K562 (cell line): Measurements from ENCODE around the gene MTG1. TPM values are rescaled to one million over a fixed set of nuclear protein-coding genes. Genes with fewer than 3 reads are reported as not detected.

Experiments
- CHCHD3 ChIP-seq: fragments of 250-450 bp; sonication (Bioruptor Pico); IDR thresholded peaks from 2 replicates; pipeline ENCODE4 v2.1.2; 2022; ENCODE audit warnings: mild to moderate bottlenecking
- FOXK2 ChIP-seq, 2 experiments: fragments of 450-650 bp; IDR thresholded peaks in 1 of 2; conservative IDR thresholded peaks in 1 of 2; 2 replicates each; pipeline ENCODE4 v1.6.1; 2016; ENCODE audit warnings: low read depth in 2 of 2, mild to moderate bottlenecking in 1 of 2
- HDAC1 ChIP-seq, 2 experiments: fragments of 450-650 bp; IDR thresholded peaks; 2 replicates each; pipeline ENCODE4 v1.6.1; 2016 to 2017; ENCODE audit warnings: inconsistent platforms in 1 of 2, mild to moderate bottlenecking in 1 of 2, moderate library complexity in 1 of 2
- MAFF ChIP-seq: IDR thresholded peaks from 2 replicates; pipeline ENCODE4 v1.6.1; 2012; ENCODE audit warnings: low read length, improper control_type of control experiment
- MTA3 ChIP-seq: fragments of 450-650 bp; formaldehyde crosslinking; IDR thresholded peaks from 2 replicates; pipeline ENCODE4 v1.6.1; 2017; ENCODE audit warnings: mild to moderate bottlenecking, borderline replicate concordance
- PHF8 ChIP-seq: fragments of 200-600 bp; sonication (generic); IDR thresholded peaks from 2 replicates; pipeline ENCODE4 v1.6.1; 2012; ENCODE audit warnings: mixed run types, mild to moderate bottlenecking, inconsistent platforms, low read length, moderate library complexity, borderline replicate concordance
- RFX1 ChIP-seq: fragments of 450-650 bp; IDR thresholded peaks from 2 replicates; pipeline ENCODE4 v1.6.1; 2016; ENCODE audit warnings: mild to moderate bottlenecking, moderate library complexity
- RUNX1 ChIP-seq: sonication (generic); IDR thresholded peaks from 2 replicates; pipeline ENCODE4 v1.6.1; 2016; ENCODE audit warnings: antibody characterized with exemption, low read depth
- SMARCB1 ChIP-seq: IDR thresholded peaks from 2 replicates; pipeline ENCODE4 v1.6.1; 2011; ENCODE audit warnings: improper control_type of control experiment, low read depth; ENCODE audit not compliant: insufficient read length
- ZNF184 ChIP-seq: sonication (generic); formaldehyde crosslinking; IDR thresholded peaks from 2 replicates; pipeline ENCODE4 v1.5.0; 2020; ENCODE audit warnings: missing genetic modification reagents
- ZNF778 ChIP-seq: fragments of 450-650 bp; formaldehyde crosslinking; IDR thresholded peaks from 2 replicates; pipeline ENCODE4 v1.4.0; 2020; ENCODE audit warnings: mild to moderate bottlenecking, moderate library complexity
- polyA plus RNA-seq, 8 experiments: library from polyadenylated mRNA; depleted of rRNA in 4 of 8; stranded (reverse) in 5 of 8; unstranded in 3 of 8; fragments of >200 nt; fragmentation: Nextera tagmentation in 2 of 8; fragmentation: Illumina TruSeq in 1 of 8; extraction: Ambion mirVana in 2 of 8; extraction: Trizol in 1 of 8; gene quantifications; 2 replicates each; pipeline versions ENCODE4 v1.2.1 to v1.2.3, GENCODE V29; 2011 to 2014; ENCODE audit warnings: inconsistent platforms in 1 of 8, missing spikeins in 1 of 8
- total RNA-seq, 7 experiments: library from RNA; depleted of rRNA in 6 of 7; stranded (reverse); fragments of >200 nt in 6 of 7; fragmentation: Illumina TruSeq in 2 of 7; extraction: Trizol in 2 of 7; gene quantifications; 2 replicates each; pipeline versions ENCODE4 v1.2.1 to v1.2.3, GENCODE V29; 2011 to 2021; ENCODE audit warnings: low replicate concordance in 1 of 7
- TF ChIP-seq, protein P1 (sequence below): sonication (generic); formaldehyde crosslinking; IDR thresholded peaks from 2 replicates; pipeline ENCODE4 v1.8.1; 2023; ENCODE audit warnings: mild to moderate bottlenecking, missing genetic modification reagents
- TF ChIP-seq, protein P2 (sequence below): fragments of 200-800 bp; sonication (Bioruptor generic); IDR thresholded peaks from 2 replicates; pipeline ENCODE4 v1.6.1; 2017; ENCODE audit warnings: missing genetic modification characterization, missing compliant biosample characterization
- TF ChIP-seq, protein P3 (sequence below), 2 experiments: IDR thresholded peaks; 2 replicates each; pipeline ENCODE4 v1.6.1; 2012; ENCODE audit warnings: improper control_type of control experiment in 2 of 2, low read depth in 2 of 2, low read length in 2 of 2, borderline replicate concordance in 1 of 2
- TF ChIP-seq, protein P4 (sequence below): fragments of 250-450 bp; sonication (Bioruptor Pico); IDR thresholded peaks from 2 replicates; pipeline ENCODE4 v1.4.0; 2020

The MTG1 gene
- total and polyA plus RNA-seq, 9 of the 15 experiments (the other 6 are each of a cell fraction or from before 2014, with no cell fraction given) = 2.8 to 28.2 (median 15.4) TPM

DNA sequence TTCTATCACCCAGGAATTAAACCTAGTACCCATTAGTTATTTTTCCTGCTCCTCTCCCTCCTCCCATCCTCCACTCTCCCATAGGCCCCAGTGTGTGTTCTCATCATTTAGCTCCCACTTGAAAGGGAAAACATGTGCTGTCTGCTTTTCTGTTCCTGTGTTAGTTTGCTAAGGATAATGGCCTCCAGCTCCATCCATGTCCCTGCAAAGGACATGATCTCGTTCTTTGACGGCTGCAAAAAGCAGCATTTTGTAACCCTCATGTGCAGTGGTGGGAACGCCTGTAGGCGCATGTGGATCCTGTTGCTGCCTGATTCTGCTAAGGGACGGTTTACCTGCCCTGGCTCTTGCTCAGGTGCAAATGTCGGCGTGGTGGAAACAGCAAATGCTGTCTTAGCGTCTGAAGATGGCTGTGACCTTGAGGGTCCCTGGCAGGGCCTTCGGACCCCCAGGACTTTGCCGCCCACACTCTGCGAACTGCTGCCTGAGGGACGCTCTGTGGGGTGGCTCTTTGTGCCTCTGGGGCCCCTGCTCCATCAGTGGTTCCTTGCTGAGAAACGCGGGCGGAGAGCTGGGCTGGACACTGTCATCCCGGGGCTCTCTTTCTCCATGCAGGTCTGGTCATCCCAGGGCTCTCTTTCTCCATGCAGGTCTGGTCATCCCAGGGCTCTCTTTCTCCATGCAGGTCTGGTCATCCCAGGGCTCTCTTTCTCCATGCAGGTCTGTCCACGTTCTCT, 5.6 kb upstream of the MTG1 start (continued):
- TF ChIP-seq, protein P1, sequence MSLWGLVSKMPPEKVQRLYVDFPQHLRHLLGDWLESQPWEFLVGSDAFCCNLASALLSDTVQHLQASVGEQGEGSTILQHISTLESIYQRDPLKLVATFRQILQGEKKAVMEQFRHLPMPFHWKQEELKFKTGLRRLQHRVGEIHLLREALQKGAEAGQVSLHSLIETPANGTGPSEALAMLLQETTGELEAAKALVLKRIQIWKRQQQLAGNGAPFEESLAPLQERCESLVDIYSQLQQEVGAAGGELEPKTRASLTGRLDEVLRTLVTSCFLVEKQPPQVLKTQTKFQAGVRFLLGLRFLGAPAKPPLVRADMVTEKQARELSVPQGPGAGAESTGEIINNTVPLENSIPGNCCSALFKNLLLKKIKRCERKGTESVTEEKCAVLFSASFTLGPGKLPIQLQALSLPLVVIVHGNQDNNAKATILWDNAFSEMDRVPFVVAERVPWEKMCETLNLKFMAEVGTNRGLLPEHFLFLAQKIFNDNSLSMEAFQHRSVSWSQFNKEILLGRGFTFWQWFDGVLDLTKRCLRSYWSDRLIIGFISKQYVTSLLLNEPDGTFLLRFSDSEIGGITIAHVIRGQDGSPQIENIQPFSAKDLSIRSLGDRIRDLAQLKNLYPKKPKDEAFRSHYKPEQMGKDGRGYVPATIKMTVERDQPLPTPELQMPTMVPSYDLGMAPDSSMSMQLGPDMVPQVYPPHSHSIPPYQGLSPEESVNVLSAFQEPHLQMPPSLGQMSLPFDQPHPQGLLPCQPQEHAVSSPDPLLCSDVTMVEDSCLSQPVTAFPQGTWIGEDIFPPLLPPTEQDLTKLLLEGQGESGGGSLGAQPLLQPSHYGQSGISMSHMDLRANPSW = no peak
- peak; percentile 26; the same call in 1 of the 2 replicates for TF ChIP-seq PHF8
- no peak for TF ChIP-seq RFX1
- TF ChIP-seq, protein P2, sequence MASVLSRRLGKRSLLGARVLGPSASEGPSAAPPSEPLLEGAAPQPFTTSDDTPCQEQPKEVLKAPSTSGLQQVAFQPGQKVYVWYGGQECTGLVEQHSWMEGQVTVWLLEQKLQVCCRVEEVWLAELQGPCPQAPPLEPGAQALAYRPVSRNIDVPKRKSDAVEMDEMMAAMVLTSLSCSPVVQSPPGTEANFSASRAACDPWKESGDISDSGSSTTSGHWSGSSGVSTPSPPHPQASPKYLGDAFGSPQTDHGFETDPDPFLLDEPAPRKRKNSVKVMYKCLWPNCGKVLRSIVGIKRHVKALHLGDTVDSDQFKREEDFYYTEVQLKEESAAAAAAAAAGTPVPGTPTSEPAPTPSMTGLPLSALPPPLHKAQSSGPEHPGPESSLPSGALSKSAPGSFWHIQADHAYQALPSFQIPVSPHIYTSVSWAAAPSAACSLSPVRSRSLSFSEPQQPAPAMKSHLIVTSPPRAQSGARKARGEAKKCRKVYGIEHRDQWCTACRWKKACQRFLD (CRISPR knock-in tag) = no peak
- peak in 1 of 2 experiments; percentile 75; a peak in 2 of 4 replicates for TF ChIP-seq HDAC1 (IDR thresholded peaks at IDR 0.05)
- no peak for TF ChIP-seq ZNF184 (CRISPR knock-in tag)
- TF ChIP-seq, protein P3, sequence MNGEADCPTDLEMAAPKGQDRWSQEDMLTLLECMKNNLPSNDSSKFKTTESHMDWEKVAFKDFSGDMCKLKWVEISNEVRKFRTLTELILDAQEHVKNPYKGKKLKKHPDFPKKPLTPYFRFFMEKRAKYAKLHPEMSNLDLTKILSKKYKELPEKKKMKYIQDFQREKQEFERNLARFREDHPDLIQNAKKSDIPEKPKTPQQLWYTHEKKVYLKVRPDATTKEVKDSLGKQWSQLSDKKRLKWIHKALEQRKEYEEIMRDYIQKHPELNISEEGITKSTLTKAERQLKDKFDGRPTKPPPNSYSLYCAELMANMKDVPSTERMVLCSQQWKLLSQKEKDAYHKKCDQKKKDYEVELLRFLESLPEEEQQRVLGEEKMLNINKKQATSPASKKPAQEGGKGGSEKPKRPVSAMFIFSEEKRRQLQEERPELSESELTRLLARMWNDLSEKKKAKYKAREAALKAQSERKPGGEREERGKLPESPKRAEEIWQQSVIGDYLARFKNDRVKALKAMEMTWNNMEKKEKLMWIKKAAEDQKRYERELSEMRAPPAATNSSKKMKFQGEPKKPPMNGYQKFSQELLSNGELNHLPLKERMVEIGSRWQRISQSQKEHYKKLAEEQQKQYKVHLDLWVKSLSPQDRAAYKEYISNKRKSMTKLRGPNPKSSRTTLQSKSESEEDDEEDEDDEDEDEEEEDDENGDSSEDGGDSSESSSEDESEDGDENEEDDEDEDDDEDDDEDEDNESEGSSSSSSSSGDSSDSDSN (IDR thresholded peaks at IDR 0.05; ENCODE audit: borderline replicate concordance in 1 of 2, low read depth in 2 of 2, low read length in 2 of 2) = 0 out of 4 replicates have a peak, but pooled peaks of 1 of the 2 experiments have one; percentile 18
- TF ChIP-seq, protein P4, sequence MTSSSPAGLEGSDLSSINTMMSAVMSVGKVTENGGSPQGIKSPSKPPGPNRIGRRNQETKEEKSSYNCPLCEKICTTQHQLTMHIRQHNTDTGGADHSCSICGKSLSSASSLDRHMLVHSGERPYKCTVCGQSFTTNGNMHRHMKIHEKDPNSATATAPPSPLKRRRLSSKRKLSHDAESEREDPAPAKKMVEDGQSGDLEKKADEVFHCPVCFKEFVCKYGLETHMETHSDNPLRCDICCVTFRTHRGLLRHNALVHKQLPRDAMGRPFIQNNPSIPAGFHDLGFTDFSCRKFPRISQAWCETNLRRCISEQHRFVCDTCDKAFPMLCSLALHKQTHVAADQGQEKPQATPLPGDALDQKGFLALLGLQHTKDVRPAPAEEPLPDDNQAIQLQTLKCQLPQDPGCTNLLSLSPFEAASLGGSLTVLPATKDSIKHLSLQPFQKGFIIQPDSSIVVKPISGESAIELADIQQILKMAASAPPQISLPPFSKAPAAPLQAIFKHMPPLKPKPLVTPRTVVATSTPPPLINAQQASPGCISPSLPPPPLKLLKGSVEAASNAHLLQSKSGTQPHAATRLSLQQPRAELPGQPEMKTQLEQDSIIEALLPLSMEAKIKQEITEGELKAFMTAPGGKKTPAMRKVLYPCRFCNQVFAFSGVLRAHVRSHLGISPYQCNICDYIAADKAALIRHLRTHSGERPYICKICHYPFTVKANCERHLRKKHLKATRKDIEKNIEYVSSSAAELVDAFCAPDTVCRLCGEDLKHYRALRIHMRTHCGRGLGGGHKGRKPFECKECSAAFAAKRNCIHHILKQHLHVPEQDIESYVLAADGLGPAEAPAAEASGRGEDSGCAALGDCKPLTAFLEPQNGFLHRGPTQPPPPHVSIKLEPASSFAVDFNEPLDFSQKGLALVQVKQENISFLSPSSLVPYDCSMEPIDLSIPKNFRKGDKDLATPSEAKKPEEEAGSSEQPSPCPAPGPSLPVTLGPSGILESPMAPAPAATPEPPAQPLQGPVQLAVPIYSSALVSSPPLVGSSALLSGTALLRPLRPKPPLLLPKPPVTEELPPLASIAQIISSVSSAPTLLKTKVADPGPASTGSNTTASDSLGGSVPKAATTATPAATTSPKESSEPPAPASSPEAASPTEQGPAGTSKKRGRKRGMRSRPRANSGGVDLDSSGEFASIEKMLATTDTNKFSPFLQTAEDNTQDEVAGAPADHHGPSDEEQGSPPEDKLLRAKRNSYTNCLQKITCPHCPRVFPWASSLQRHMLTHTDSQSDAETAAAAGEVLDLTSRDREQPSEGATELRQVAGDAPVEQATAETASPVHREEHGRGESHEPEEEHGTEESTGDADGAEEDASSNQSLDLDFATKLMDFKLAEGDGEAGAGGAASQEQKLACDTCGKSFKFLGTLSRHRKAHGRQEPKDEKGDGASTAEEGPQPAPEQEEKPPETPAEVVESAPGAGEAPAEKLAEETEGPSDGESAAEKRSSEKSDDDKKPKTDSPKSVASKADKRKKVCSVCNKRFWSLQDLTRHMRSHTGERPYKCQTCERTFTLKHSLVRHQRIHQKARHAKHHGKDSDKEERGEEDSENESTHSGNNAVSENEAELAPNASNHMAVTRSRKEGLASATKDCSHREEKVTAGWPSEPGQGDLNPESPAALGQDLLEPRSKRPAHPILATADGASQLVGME = no peak
- no peak for TF ChIP-seq SMARCB1
- peak; percentile 70 to 76; a peak in 3 of 4 replicates for TF ChIP-seq FOXK2 (conservative IDR thresholded peaks at IDR 0.05 in 1 of 2, IDR thresholded peaks at IDR 0.05 in 1 of 2; ENCODE audit: low read depth in 2 of 2)
- TF ChIP-seq MAFF = no peak
- no peak for TF ChIP-seq RUNX1
- no peak for TF ChIP-seq CHCHD3
- TF ChIP-seq ZNF778 (CRISPR knock-in tag) = no peak
- 0 out of 2 replicates have a peak, but pooled peaks have one; percentile 35 for TF ChIP-seq MTA3
